OCI-LY7 (cell line): ENCODE measurements around the gene CD79A. TPM values are rescaled to one million over a fixed set of nuclear protein-coding genes. Genes with fewer than 3 reads are reported as not detected.

Experiments used
- BruUV-seq: library from RNA; stranded (reverse); fragments of 400-500 nt; replicated peaks from 2 replicates; lab custom pipeline; 2021; lab: Mats Ljungman, UMichigan
- CTCF ChIA-PET: fragments of 300-600 bp; sonication (Branson Sonifier 250); formaldehyde crosslinking; loops from one replicate; lab custom pipeline; 2022; ENCODE audit warnings: antibody characterized with exemption; ENCODE audit not compliant: unreplicated experiment; lab: Charles Lee
- POLR2A ChIA-PET: fragments of 300-600 bp; sonication (Branson Sonifier 250); formaldehyde crosslinking; loops from one replicate; lab custom pipeline; 2022; ENCODE audit warnings: antibody characterized with exemption; lab: Charles Lee
- DNase-seq: peaks from one replicate; pipeline ENCODE4 v3.0.0-alpha.2; 2015; ENCODE audit warnings: low spot score
- H2AFZ ChIP-seq: fragments of 200-600 bp; sonication (generic), shearing (Covaris generic); 2 replicates; pipeline ENCODE4 v1.6.1; 2014; ENCODE audit warnings: mild to moderate bottlenecking, antibody characterized with exemption, low read length, moderate library complexity
- H3K27ac ChIP-seq: fragments of 200-600 bp; sonication (generic); 2 replicates; pipeline ENCODE4 v1.5.1; 2014; ENCODE audit warnings: mixed run types, low read depth, mild to moderate bottlenecking, moderate library complexity, low read length, inconsistent platforms; ENCODE audit not compliant: poor library complexity, severe bottlenecking
- H3K36me3 ChIP-seq: fragments of 200-600 bp; sonication (generic); 2 replicates; pipeline ENCODE4 v1.6.1; 2014; ENCODE audit warnings: mild to moderate bottlenecking, antibody characterized with exemption, low read length, moderate library complexity, mixed read lengths; ENCODE audit not compliant: insufficient read depth
- H3K4me1 ChIP-seq: fragments of 200-600 bp; sonication (generic); 2 replicates; pipeline ENCODE4 v1.5.1; 2014; ENCODE audit warnings: mild to moderate bottlenecking, low read length; ENCODE audit not compliant: insufficient read depth, poor library complexity, severe bottlenecking
- H3K4me2 ChIP-seq: fragments of 200-600 bp; sonication (generic); 2 replicates; pipeline ENCODE4 v1.6.1; 2014; ENCODE audit warnings: mild to moderate bottlenecking, low read length
- H3K4me3 ChIP-seq: fragments of 200-600 bp; sonication (generic); 2 replicates; pipeline ENCODE4 v1.5.1; 2014; ENCODE audit warnings: mild to moderate bottlenecking, low read depth, low read length; ENCODE audit not compliant: poor library complexity, severe bottlenecking
- H3K79me2 ChIP-seq: fragments of 200-600 bp; sonication (generic); 2 replicates; pipeline ENCODE4 v1.6.1; 2016; ENCODE audit warnings: low read depth, mild to moderate bottlenecking, low read length, moderate library complexity, mixed read lengths; ENCODE audit not compliant: insufficient read depth
- H3K9me2 ChIP-seq: fragments of 200-600 bp; sonication (generic); 2 replicates; pipeline ENCODE4 v1.6.1; 2016; ENCODE audit warnings: mild to moderate bottlenecking, low read length, mixed read lengths; ENCODE audit not compliant: insufficient read depth
- H3K9me3 ChIP-seq: fragments of 200-600 bp; sonication (generic); 2 replicates; pipeline ENCODE4 v1.6.1; 2014; ENCODE audit warnings: mild to moderate bottlenecking, mixed run types, low read length, mixed read lengths
- H4K20me1 ChIP-seq: fragments of 200-600 bp; sonication (generic); 2 replicates; pipeline ENCODE4 v1.6.1; 2014; ENCODE audit warnings: mild to moderate bottlenecking, antibody characterized with exemption, low read length, moderate library complexity, mixed read lengths; ENCODE audit not compliant: insufficient read depth
- EZH2phosphoT487 ChIP-seq: fragments of 200-600 bp; sonication (generic); IDR thresholded peaks from 2 replicates; pipeline ENCODE4 v1.6.1; 2018; ENCODE audit warnings: low read depth, borderline replicate concordance, mild to moderate bottlenecking, mixed run types, antibody characterized with exemption, low read length, moderate library complexity, mixed read lengths
- intact Hi-C: fragments of 100-400 bp; cut with micrococcal nuclease; formaldehyde crosslinking; loops from one replicate; pipeline ENCODE4 v1.10.0; 2022; ENCODE audit not compliant: unreplicated experiment
- total RNA-seq, 2 experiments: library from RNA; depleted of rRNA in 1 of 2; stranded (reverse); fragments of >200 nt in 1 of 2; shearing (Covaris generic) in 1 of 2; gene quantifications; 2 replicates each; pipeline ENCODE4 v1.2.3, GENCODE V29; 2014 to 2022
- TF ChIP-seq, protein P1 (sequence below): fragments of 200-600 bp; sonication (generic); conservative IDR thresholded peaks from 2 replicates; pipeline ENCODE4 v1.5.1; 2014; ENCODE audit warnings: mild to moderate bottlenecking, antibody characterized with exemption, low read length, moderate library complexity, mixed read lengths

The CD79A gene
- total RNA-seq, 2 experiments from 2014 or later, result 1,094 to 1,195 TPM

GRCh38 chr19:41859213-41859617, 17.9 kb upstream of the CD79A start:
- H3K4me2 ChIP-seq, result peak overlapping the region; percentile 87
- H3K36me3 ChIP-seq, result peaks cover 39% of the 10 kb centered on the region
- BruUV-seq, result TSS peak; percentile 86
- TF ChIP-seq, protein P1, sequence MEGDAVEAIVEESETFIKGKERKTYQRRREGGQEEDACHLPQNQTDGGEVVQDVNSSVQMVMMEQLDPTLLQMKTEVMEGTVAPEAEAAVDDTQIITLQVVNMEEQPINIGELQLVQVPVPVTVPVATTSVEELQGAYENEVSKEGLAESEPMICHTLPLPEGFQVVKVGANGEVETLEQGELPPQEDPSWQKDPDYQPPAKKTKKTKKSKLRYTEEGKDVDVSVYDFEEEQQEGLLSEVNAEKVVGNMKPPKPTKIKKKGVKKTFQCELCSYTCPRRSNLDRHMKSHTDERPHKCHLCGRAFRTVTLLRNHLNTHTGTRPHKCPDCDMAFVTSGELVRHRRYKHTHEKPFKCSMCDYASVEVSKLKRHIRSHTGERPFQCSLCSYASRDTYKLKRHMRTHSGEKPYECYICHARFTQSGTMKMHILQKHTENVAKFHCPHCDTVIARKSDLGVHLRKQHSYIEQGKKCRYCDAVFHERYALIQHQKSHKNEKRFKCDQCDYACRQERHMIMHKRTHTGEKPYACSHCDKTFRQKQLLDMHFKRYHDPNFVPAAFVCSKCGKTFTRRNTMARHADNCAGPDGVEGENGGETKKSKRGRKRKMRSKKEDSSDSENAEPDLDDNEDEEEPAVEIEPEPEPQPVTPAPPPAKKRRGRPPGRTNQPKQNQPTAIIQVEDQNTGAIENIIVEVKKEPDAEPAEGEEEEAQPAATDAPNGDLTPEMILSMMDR, result peak; percentile 67
- TF ChIP-seq EZH2phosphoT487, result no peak
- peaks cover 41% of the 10 kb centered on the region for H3K79me2 ChIP-seq
- peaks cover 33% of the 10 kb centered on the region for H4K20me1 ChIP-seq
- ChIA-PET POLR2A (interaction anchor here (0.7 to 2.6 kb wide), 11 partner anchors 10 to 198 kb away, joined by 3 to 12 read pairs (median 5); no protein-coding TSS in a partner anchor), CTCF (interaction anchor here (0.6 to 0.9 kb wide), 2 partner anchors 9 to 14 kb away, joined by 3 to 6 read pairs; no protein-coding TSS in a partner anchor)
- DNase-seq, result no peak
- H2AFZ ChIP-seq, result peak overlapping the region; percentile 88
- intact Hi-C loops, result loop anchor here (2.0 kb wide), 1 partner anchor 26 kb away; no protein-coding TSS in a partner anchor
- peak overlapping the region; percentile 85 for H3K27ac ChIP-seq
- H3K9me3 ChIP-seq, result no peaks in the 10 kb centered on the region
- peak overlapping the region; percentile 96 for H3K4me3 ChIP-seq
- H3K9me2 ChIP-seq, result no peaks in the 10 kb centered on the region
- peaks cover 55% of the 10 kb centered on the region for H3K4me1 ChIP-seq

GRCh38 chr19:41859618-41860418, 17.3 kb upstream of the CD79A start, which contains the start of gene RPS19:
RPS19 (plus strand) TSS chr19:41860255; CDS start chr19:41860775, 520 bp downstream.
- Histone ChIP-seq H3K79me2 (peaks cover 47% of the 10 kb centered on the region), H3K4me3 (peak within 1 kb of the TSS; percentile 96), H3K9me2 (no peaks in the 10 kb centered on the region), H3K4me2 (peak within 1 kb of the TSS; percentile 98), H3K27ac (peak within 1 kb of the TSS; percentile 85), H3K9me3 (no peaks in the 10 kb centered on the region), H3K36me3 (peaks cover 45% of the 10 kb centered on the region), H2AFZ (peak within 1 kb of the TSS; percentile 88), H4K20me1 (peaks cover 39% of the 10 kb centered on the region), H3K4me1 (peaks cover 61% of the 10 kb centered on the region)
- TF ChIP-seq, protein P1, result peak; percentile 54; the same call in 1 of the 2 replicates
- no peak for TF ChIP-seq EZH2phosphoT487
- intact Hi-C loops, result loop anchor here (2.0 to 10.0 kb wide), 2 partner anchors 25 to 425 kb away; no protein-coding TSS in a partner anchor
- ChIA-PET CTCF (interaction anchor here (0.6 to 0.9 kb wide), 2 partner anchors 8 to 14 kb away, joined by 3 to 6 read pairs; no protein-coding TSS in a partner anchor), POLR2A (interaction anchor here (0.7 to 2.6 kb wide), 12 partner anchors 9 to 198 kb away, joined by 3 to 12 read pairs (median 4); no protein-coding TSS in a partner anchor)
- no TSS peak for BruUV-seq
- DNase-seq, result peak; percentile 98
